Measurements from ENCODE around the gene EHMT2. TPM values are rescaled to one million over a fixed set of nuclear protein-coding genes. Genes with fewer than 3 reads are reported as not detected.

Gene EHMT2
- total RNA-seq, 2 donors from 2014 or later = 113 to 121 TPM

- WGBS, 2 experiments (ENCODE audit: insufficient coverage in 1 of 2, insufficient read length in 1 of 2) = 96% methylated on average over 11 to 12 of the region's 12 CpGs
- Histone ChIP-seq H3K9ac (ENCODE audit: extremely low read depth, low read length, poor library complexity, severe bottlenecking) (no peak overlapping the region), H3K4me1 (ENCODE audit: control insufficient read depth, insufficient read depth, low read length) (no peaks in the 10 kb centered on the region), H3K27me3 (ENCODE audit: control insufficient read depth, insufficient read depth, low read length, poor library complexity, severe bottlenecking) (no peaks in the 10 kb centered on the region), H3K27ac (ENCODE audit: low read depth, low read length) (no peak overlapping the region), H3K9me3 (ENCODE audit: control insufficient read depth, low read length) (no peaks in the 10 kb centered on the region), H3K36me3 (ENCODE audit: control insufficient read depth, insufficient read depth, low read length) (peaks cover 62% of the 10 kb centered on the region), H3K4me3 (ENCODE audit: low read length) (no peak overlapping the region)
- TF ChIP-seq CTCF (conservative IDR thresholded peaks at IDR 0.05) = no peak
- peaks cover 3% of the 10 kb centered on the region for H3K4me1 Mint-ChIP-seq
- H3K36me3 Mint-ChIP-seq (ENCODE audit: low read depth) = peaks cover 67% of the 10 kb centered on the region
- no peaks in the 10 kb centered on the region for H3K27me3 Mint-ChIP-seq (ENCODE audit: insufficient read depth)
- no peaks in the 10 kb centered on the region for H3K9me3 Mint-ChIP-seq
- DNase-seq = no peak
- no peak overlapping the region for H3K27ac Mint-ChIP-seq
- H3K4me3 Mint-ChIP-seq = no peak overlapping the region
These were observed 13.8 kb downstream of the EHMT2 start for GRCh38 chr6:31883676-31884075.

DNA sequence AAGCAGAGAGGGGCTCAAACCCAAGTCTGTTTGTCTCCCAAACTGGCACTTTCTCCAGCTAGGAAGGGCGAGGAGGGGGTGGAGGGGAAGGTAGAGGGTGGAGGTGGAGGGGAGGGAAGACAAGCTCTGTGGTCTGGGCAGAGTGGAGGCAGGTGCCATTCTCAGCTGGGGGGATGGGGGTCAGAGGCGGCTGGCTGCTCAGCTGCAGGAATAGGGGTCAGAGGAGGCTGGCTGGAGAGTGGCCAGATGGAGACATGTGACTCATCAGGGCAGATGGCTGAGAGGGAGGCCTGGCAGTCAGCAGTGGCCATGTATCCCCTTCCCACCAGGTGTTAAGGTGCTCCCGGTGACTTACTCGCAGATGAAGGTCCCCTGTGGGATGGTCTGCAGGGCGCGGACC is 15.2 kb downstream of the EHMT2 start:
- DNase-seq = no peak
- Mint-ChIP-seq H3K36me3 (ENCODE audit: low read depth) (peaks cover 62% of the 10 kb centered on the region), H3K4me1 (peaks cover 3% of the 10 kb centered on the region), H3K27me3 (ENCODE audit: insufficient read depth) (no peaks in the 10 kb centered on the region), H3K4me3 (no peak overlapping the region), H3K9me3 (no peaks in the 10 kb centered on the region), H3K27ac (no peak overlapping the region)
- Histone ChIP-seq H3K9ac (ENCODE audit: extremely low read depth, low read length, poor library complexity, severe bottlenecking) (no peak overlapping the region), H3K27me3 (ENCODE audit: control insufficient read depth, insufficient read depth, low read length, poor library complexity, severe bottlenecking) (no peaks in the 10 kb centered on the region), H3K36me3 (ENCODE audit: control insufficient read depth, insufficient read depth, low read length) (peaks cover 49% of the 10 kb centered on the region), H3K27ac (ENCODE audit: low read depth, low read length) (no peak overlapping the region), H3K4me1 (ENCODE audit: control insufficient read depth, insufficient read depth, low read length) (no peaks in the 10 kb centered on the region), H3K4me3 (ENCODE audit: low read length) (no peak overlapping the region), H3K9me3 (ENCODE audit: control insufficient read depth, low read length) (no peaks in the 10 kb centered on the region)
- WGBS, 2 experiments (ENCODE audit: insufficient coverage in 1 of 2, insufficient read length in 1 of 2) = 96% methylated on average over 6 of the region's 6 CpGs; no CpG with 5 or more reads in 1 of the 2 experiments
- TF ChIP-seq CTCF (conservative IDR thresholded peaks at IDR 0.05) = no peak

GRCh38 chr6:31881136-31881859 is 16.2 kb downstream of the EHMT2 start:
- DNase-seq = no peak
- Mint-ChIP-seq H3K27me3 (ENCODE audit: insufficient read depth) (no peaks in the 10 kb centered on the region), H3K4me3 (no peak overlapping the region), H3K27ac (no peak overlapping the region), H3K36me3 (ENCODE audit: low read depth) (peaks cover 52% of the 10 kb centered on the region), H3K9me3 (no peaks in the 10 kb centered on the region), H3K4me1 (peaks cover 3% of the 10 kb centered on the region)
- peaks cover 40% of the 10 kb centered on the region for H3K36me3 ChIP-seq (ENCODE audit: control insufficient read depth, insufficient read depth, low read length)
- H3K27ac ChIP-seq (ENCODE audit: low read depth, low read length) = no peak overlapping the region
- no peak overlapping the region for H3K9ac ChIP-seq (ENCODE audit: extremely low read depth, low read length, poor library complexity, severe bottlenecking)
- no peak overlapping the region for H3K4me3 ChIP-seq (ENCODE audit: low read length)
- WGBS, 2 experiments (ENCODE audit: insufficient coverage in 1 of 2, insufficient read length in 1 of 2) = 94 to 100% methylated on average over 9 of the region's 9 CpGs
- H3K4me1 ChIP-seq (ENCODE audit: control insufficient read depth, insufficient read depth, low read length) = no peaks in the 10 kb centered on the region
- TF ChIP-seq CTCF (conservative IDR thresholded peaks at IDR 0.05) = no peak
- no peaks in the 10 kb centered on the region for H3K27me3 ChIP-seq (ENCODE audit: control insufficient read depth, insufficient read depth, low read length, poor library complexity, severe bottlenecking)
- H3K9me3 ChIP-seq (ENCODE audit: control insufficient read depth, low read length) = no peaks in the 10 kb centered on the region

Measured in endodermal cell (in vitro differentiated cells).